ENCODE measurements around the gene FAM222A. TPM values are rescaled to one million over a fixed set of nuclear protein-coding genes. Genes with fewer than 3 reads are reported as not detected.

The FAM222A gene
- total RNA-seq, 2 donors from 2014 or later, result 0.68 to 2.9 TPM

- no peak for ATAC-seq (ENCODE audit: insufficient number of reproducible peaks, low FRiP score, low read depth)
- no peak overlapping the region for H3K4me3 ChIP-seq
- H3K4me1 ChIP-seq (ENCODE audit: control insufficient read depth in 1 of 2, low read depth in 2 of 2), result peaks cover 0 to 8% of the 10 kb centered on the region in 2 donors
These were observed 3.1 kb downstream of the FAM222A start for GRCh38 chr12:109716512-109717389.

GRCh38 chr12:109717390-109718357 is 4.0 kb downstream of the FAM222A start:
- TF ChIP-seq CTCF (IDR thresholded peaks at IDR 0.05), result no peak
- H3K9me3 ChIP-seq, result no peaks in the 10 kb centered on the region
- no peaks in the 10 kb centered on the region for H3K27me3 ChIP-seq (replicated peaks; ENCODE audit: insufficient read depth)
- H3K27ac ChIP-seq, result no peak overlapping the region
- H3K4me1 ChIP-seq (ENCODE audit: control insufficient read depth in 1 of 2, low read depth in 2 of 2), result peaks cover 3 to 13% of the 10 kb centered on the region in 2 donors
- no peaks in the 10 kb centered on the region for H3K36me3 ChIP-seq
- no peak overlapping the region for H3K4me3 ChIP-seq
- no peak for DNase-seq (ENCODE audit: low spot score)
- no peak for ATAC-seq (ENCODE audit: insufficient number of reproducible peaks, low FRiP score, low read depth)

More at GRCh38 chr12:109716512-109717389, 3.1 kb downstream of the FAM222A start:
- H3K36me3 ChIP-seq, result no peaks in the 10 kb centered on the region
- H3K27me3 ChIP-seq (replicated peaks; ENCODE audit: insufficient read depth), result no peaks in the 10 kb centered on the region
- H3K27ac ChIP-seq, result no peak overlapping the region
- no peak for DNase-seq (ENCODE audit: low spot score)
- no peak for TF ChIP-seq CTCF (IDR thresholded peaks at IDR 0.05)
- no peaks in the 10 kb centered on the region for H3K9me3 ChIP-seq

- no peak for DNase-seq (ENCODE audit: low spot score)
- peaks cover 9 to 20% of the 10 kb centered on the region in 2 donors for H3K4me1 ChIP-seq (ENCODE audit: control insufficient read depth in 1 of 2, low read depth in 2 of 2)
These were observed 4.8 kb downstream of the FAM222A start for GRCh38 chr12:109718390-109718789.

GRCh38 chr12:109719123-109720022 is 5.7 kb downstream of the FAM222A start:
- H3K4me1 ChIP-seq (ENCODE audit: control insufficient read depth in 1 of 2, low read depth in 2 of 2), result peaks cover 10 to 26% of the 10 kb centered on the region in 2 donors
- H3K27ac ChIP-seq, result no peak overlapping the region
- H3K36me3 ChIP-seq, result no peaks in the 10 kb centered on the region
- DNase-seq (ENCODE audit: low spot score) (no peak), ATAC-seq (ENCODE audit: insufficient number of reproducible peaks, low FRiP score, low read depth) (no peak)
- no peak for TF ChIP-seq CTCF (IDR thresholded peaks at IDR 0.05)
- H3K27me3 ChIP-seq (replicated peaks; ENCODE audit: insufficient read depth), result no peaks in the 10 kb centered on the region
- no peaks in the 10 kb centered on the region for H3K9me3 ChIP-seq
- H3K4me3 ChIP-seq, result no peak overlapping the region

More at GRCh38 chr12:109718390-109718789, 4.8 kb downstream of the FAM222A start:
- no peaks in the 10 kb centered on the region for H3K9me3 ChIP-seq
- H3K27me3 ChIP-seq (replicated peaks; ENCODE audit: insufficient read depth), result no peaks in the 10 kb centered on the region
- H3K36me3 ChIP-seq, result no peaks in the 10 kb centered on the region
- H3K4me3 ChIP-seq, result no peak overlapping the region
- no peak overlapping the region for H3K27ac ChIP-seq
- no peak for ATAC-seq (ENCODE audit: insufficient number of reproducible peaks, low FRiP score, low read depth)
- TF ChIP-seq CTCF (IDR thresholded peaks at IDR 0.05), result no peak

All from thoracic aorta (tissue), 2 donors.